GM18499 (cell line): ENCODE data around the gene EFCAB6.

ENCODE experiments used
- ATAC-seq: cut with Tn5 transposase; IDR thresholded peaks from one replicate; pipeline ENCODE4 v1.9.1; 2021; ENCODE audit warnings: moderate number of reproducible peaks; ENCODE audit not compliant: insufficient read depth, unreplicated experiment

Gene EFCAB6

DNA sequence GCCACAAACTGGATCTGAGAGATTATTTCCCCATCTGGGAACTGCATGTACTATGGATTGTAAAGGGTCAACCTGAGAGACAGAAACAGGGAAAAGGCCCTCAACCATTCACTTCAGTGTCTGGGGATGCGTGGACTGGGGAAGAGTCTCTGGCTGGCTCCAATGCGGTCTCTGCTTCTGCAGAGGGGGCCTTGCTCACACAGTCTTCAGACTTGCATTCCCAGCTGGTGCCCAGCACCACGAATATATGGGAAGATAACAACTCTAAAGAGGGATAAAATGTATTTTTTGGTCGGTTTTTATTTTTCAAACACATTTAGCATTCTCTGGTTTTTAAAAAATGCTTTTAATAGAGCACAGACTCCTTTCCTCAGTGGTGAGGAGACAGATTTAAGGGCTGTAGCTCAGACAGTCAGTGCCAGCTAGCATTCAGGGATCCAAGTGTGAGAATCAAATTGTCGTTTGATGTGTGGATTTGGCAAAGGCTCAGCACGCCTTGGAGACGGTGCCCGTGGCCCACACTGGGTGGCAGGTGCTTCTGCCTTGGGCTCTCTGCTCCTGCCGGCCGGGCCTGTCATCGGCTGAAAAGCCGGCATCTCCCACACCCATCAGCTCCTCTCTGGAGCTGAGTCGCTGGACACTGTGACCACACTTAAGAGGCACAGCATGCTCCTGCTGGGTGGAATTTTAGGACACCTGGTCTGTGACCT, 8.0 kb upstream of the EFCAB6 start:
- no peak for ATAC-seq

DNA sequence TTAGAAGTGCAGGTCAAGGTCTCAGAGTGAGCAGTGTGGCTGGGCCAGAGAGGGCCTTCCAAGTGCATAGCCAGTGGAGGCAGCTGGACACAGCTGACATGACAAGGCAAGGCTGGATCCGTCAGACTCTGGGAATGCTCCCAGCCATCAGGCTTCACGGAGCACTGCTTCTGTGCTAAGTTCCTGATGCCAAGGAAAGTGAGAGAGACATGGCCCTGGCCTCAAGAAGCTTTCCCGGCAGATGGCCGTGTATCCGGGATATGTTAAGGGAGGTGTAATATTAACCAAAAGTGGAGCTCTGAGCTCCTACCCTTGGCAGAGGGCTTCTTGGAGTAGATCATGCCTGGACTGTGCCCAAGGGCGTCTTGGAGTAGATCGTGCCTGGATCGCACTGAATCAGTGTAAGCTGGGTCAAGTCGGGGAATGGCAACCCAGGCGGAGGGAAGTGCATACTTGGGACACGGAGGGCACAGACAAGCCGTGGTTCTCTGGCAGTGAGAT, 7.4 kb upstream of the EFCAB6 start:
- ATAC-seq: no peak

DNA sequence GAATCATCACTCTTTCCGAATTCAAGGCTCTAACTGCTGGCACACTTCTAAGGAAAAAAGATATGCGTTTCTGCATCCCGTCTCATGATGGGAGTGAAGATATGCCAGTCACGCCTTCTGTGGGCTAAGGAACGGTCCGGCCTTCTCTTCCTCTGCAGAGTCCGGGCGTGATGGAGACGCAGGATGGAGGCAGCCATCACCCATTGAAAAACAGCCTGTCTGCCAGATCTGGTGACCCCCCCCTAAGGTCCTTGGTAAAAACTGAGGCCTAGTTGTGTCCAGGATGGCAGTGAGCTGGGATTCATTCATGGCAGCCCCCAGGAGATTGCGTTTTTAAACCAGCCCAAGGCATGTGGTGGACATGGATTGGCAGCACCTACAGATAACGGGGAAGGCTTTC, 6.9 kb upstream of the EFCAB6 start:
- no peak for ATAC-seq

DNA sequence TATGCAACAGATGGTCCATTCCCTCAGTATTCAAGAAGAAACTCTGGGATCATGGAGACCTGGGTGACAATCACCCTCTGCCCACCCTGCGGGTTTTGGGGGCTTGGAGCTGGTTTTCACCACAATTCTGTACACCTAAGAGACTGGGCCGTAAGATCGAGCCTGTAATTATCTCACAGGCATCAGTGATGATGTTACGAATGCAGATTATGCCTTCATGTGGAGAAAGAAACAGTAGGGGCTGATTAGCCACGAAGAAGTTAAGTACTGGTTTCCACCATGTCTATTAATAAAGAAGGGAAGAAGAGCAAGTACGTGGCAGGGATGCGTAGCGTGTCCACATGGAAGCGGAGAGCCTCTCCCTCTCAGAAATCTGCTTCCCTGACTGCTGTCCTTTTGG, 5.3 kb upstream of the EFCAB6 start:
- no peak for ATAC-seq

DNA sequence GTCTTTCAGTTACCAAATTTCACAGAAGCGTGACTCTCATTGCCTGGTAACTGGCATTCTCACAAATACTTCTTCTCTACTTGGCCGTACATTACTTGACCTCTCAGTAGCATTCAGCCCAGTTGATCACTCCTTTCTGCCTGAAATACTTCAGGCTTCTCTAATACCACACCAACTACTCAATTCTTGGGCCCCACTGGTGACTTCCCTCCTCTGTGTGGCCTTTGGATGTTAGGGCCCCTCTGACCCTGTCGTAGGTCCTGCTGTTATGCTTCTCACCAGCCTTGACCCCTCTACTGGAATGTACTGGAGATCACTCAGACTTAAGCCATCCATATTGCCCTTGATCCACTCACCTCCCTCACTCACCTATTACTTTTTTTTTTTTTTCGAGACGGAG, 2.2 kb upstream of the EFCAB6 start:
- ATAC-seq: no peak

DNA sequence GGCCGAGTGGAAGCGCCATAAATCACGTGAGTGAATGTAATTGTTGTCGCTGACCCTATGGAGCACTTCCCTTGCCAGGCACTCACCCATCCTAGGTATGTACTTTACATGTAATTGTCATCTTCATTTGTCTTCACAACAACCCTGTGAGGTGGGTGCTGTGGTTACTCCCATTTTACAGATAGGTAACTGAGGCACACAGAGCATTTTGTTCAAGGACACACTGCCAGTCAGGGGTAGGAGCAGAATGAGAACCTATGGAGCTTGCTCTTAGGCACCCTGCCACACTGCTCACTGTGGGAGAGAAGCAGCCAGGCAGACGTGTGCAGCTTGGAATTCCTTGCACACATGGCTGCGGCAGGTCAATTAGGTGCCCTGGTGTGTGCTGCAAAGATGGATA, 785 bp upstream of the EFCAB6 start:
- no peak for ATAC-seq

DNA sequence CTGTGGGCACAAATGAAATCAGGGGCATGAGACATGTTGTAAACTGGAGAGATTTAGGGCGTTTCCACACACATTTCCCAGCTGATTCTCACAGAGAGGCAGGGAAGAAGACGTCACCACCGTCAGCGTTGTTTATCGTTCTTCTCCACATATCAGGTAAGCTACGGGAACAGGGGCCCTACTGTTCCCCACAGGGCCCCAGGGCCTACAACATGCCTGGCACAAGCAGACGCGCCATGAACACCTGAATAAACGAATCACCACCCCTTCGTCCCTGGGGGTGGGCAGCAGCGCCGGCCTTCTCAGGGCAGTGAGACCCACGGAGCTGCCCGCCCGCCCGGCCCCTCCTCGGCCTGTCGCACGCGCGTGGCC, 342 bp downstream of the EFCAB6 start:
- no peak for ATAC-seq

DNA sequence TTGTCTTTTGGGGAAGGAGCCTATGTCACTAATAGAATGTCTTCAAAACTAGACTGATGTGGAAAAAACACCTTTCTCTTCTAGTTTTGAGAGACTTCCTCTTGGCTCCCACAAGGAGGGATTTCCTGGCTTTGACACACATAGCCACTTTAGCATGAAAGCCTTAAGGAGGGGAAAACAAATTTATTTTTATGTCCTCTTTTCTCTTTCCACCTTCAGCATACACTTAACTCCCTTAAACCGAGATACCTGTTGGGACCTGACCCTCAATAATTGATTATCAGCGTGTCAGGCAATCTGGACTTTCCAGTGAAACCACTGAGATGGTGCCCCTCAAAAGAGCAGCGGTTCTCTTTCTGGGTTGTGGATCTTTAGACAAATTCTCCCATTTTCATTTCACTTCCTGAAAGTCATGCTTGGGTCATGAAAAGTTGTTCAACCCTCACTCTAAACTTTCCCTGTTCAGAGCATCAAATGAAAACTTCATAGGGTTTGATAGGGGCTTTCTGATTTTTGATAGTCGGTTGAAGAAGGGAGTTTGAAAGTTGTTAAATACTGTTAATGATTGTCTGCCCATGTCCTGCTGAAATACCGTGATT, 9.1 kb downstream of the EFCAB6 start:
- no peak for ATAC-seq

DNA sequence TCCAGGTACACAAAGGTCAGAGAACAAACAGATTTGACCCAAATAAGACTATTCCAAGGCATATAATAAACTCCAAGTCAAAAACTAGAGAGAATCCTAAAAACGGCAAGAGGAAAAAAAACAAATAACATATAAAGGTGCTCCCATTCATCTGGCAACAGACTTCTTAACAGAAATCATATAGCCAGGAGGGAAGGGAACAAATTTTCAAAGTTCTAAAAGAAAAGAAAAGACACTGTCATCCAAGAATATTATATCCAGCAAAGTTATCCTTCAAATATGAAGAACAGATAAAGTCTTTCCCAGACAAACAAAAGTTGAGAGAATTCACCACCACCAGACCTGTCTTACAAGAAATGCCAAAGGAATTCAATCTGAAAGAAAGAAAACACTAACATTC, 11.1 kb downstream of the EFCAB6 start:
- no peak for ATAC-seq

DNA sequence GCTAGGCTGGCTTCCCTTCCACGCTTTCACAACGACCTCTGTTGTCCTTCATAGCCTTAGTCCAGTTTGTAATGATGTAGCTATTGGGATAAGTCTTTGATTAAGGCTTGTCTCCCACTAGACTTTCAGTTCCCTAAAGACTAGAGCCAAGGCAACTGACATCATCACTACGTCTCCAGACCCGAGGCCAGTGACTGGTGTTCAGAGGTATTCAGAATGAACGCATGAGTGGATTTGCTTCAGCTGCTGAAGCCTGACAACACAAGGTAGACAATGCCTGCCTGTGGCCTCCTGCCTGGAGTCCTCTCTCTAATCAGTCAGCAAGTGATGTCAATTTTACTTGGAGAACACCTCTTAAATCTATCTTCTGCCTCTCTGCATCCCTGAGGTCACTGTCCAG, 13.6 kb downstream of the EFCAB6 start:
- no peak for ATAC-seq

DNA sequence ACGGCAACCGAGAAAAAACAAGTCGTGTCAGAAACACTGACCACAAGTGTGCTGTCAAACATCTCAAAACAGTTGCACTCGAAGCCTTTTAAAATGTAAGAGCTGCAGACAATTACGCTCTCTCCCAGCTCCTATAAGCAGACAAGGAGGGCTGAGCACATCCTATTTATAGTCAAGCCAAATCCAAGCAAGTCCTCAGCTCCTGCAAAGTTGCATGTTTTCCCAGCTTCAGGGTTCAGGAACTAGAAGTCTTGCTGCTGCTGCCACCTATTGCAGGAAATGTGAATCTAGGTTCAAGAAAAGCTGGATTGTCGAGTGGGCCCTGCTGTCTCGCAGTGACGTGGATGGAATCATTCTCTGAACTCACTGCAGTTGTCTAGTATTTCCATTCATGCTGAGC, 15.5 kb downstream of the EFCAB6 start:
- ATAC-seq: no peak

DNA sequence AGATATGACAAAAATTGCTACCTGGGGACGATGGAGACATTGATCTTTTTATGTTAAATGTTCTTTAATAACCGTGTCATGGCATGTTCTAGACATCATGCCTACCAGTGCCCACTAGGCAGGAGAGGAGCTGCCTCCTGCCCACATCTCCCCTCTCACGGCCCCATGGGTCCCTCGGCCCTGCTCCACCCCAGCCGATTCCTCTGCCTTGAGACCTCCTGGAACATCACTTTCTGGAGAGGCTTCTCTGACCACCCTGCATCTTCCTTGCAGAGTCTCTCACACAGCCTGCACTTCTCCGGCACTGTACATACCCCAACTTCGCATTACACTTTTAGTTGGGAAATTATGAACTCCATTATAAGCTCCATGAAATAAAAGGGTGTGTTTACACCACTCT, 16.8 kb downstream of the EFCAB6 start:
- ATAC-seq: no peak

DNA sequence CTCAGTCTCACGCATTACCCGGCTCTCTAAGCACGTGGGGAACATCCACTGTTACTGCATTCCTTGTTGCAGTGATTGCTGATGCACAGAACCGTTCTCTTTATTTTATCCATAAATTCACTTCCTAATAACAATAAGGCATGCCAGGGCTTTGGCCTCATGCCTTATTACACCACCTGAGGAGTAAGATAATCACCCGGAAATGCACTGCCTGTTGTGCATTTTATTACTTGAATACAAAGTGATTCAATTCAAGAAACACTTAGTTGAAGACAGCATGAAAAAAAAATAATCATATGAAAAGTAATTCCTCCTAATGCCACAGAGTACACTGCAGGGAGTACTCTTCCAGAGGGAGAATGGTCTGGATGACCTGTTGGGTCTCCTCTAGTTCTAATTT, 19.2 kb downstream of the EFCAB6 start:
- no peak for ATAC-seq

DNA sequence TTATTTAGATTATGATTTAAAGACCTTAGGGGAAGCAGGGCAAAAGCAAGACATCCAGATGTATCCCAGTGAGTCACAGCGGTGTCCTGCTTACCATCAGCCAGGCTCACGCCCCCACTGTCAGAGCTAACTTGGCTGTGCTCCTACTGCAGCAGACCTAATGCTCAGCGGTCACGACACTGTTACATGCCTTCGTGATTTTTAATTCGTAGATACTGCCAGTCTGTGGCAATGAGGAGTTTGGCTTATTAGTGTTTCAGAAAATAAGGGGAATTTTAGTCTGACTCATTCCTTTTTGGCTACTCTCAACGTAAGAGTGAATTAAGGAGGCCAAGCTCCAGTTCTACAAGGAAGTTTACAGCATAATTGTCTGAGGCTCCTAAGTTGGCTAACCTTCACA, 22.7 kb downstream of the EFCAB6 start:
- ATAC-seq: no peak

DNA sequence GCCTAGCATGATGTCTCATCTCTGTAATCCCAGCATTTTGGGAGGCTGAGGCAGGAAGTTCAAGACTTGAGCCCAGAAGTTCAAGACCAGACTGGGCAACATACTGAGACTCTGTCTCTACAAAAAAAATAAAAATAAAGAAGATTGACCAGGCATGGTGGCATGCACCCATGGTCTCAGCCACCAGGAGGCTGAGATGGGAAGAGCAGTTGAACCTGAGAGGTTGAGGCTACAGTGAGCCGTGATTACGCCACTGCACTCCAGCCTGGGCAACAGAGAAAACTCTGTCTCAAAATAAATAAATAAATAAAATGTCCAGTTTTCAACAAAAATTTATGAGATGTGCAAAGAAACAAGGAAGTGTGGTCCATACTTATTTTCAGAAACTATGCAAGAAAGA, 28.3 kb downstream of the EFCAB6 start:
- no peak for ATAC-seq

DNA sequence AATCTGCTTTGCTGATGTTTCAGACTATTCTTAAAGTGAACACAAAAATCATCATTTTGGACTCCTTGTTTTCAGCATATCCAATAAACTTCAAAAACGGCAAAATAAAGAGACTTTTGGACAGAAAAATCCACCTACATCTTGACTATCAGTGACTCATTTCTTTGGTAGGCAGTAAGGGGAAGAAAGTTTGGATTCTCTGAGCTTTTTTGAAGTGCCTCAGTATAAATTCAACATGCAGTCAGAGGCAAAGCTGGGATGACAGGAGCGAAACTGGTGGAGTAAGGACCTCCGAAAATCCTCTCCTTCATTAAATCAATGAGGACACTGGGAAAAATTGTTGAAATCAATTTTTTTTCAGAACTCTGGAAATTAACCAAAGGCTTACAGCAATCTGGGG, 29.7 kb downstream of the EFCAB6 start:
- no peak for ATAC-seq

DNA sequence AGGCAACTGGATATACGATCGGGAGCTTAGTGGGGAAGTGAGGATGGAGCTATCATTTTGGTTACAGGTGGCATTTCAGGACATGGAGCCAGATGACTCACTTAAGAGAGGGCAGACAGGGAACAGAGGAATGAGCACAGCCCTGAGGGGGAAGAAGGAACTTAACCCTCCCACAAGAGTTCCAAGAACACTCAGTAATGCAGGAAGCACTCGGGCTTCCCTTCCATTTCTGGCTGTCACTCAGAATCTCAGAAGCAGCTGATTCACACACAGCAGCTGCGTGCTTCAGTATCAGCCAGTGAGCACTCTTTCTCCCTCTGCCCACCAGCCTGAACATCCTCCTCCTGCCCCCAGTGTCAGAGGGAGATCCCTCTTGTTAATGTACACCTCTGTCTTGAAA, 34.8 kb downstream of the EFCAB6 start:
- ATAC-seq: no peak

DNA sequence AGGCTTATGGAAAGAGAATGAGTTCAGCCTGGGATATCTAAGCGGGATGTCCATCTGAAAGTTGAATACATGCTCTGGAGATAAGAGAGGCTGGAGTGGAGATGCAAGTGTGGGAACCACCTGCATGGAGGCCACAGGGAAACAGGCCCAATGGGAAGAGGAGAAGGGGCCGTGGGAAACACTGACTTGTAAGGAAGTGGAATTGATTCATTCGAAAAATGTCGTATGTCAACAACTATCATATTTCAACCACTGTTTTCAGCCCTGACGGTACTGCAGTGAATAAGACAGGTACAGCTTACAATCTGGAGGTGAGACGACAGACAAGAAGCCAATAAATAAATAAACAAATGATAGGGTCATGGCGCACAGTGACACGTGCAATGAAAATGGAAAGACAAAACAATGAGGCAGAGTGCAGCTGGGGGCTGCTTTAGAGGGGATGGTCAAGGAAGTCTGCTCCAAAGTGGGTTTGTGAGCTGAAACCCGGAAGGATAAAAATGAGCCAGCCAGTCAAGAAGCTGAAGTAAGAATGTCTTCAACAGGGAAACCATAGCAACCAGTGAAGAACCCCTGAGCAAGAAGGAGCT, 35.9 kb downstream of the EFCAB6 start:
- ATAC-seq: no peak

DNA sequence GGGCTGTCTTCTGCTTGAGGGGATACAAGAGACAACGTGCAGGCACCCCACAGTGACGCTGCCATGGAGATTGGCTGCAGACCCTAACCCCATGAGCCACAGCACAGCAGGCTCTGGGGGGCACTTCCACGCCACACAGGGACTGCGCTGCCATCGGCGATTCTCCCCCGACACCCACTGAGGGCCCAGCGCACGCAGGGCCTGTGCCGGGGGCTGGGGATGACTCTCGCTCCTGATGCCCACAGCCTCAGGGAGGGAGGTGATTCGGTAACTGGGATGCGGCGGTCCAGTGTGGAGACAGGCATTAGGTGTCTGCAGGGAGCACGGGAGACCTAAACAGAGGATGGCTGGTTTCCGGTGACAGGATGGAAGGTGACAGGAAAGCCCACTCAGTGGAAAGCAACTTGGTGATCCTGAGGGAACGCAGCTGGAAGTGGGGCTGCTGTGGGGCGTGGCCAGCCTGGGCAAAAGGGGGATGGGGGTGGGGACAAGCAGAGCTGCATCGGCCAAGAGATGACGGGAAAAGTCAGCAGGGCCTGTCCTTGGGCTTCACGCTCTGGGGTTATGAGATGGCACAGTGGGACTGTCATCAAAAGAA, 37.7 kb downstream of the EFCAB6 start:
- no peak for ATAC-seq

DNA sequence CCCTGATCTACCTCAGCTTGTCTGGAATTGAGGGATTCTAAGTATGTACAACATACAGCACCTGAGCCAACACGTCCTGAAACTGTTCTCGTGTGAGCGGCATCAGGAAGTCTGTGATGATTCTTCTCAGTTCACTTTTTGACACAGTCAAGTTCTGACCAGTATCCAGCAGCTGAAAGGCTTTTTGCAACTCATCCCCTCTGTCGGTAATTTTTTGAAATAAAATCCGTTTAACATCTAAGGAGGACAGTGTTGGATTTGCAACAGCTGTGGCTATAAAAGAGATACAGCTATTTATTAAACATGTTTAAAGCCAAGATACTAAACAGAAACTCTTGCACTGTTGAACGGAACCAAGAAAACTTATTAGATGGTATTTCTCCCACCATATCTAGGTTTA, 39.3 kb downstream of the EFCAB6 start:
- no peak for ATAC-seq

DNA sequence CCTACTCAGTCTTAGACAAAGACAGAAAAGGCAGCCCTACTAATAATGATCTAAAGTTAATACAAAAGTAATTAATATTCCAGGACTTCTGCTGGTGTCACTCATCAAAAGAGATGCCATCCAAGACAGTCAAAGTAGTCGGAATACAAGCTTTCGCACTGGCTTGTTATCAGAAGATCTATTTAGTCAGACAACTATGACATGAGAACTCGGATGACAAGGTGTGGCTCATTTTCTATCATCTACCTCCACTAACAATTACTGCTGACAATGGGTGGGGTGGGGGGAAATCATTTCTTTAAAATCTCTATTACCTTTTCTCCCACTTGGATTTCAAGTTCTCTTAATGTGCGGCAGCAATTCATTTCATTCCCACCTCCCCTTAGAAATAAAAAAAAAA, 56.7 kb downstream of the EFCAB6 start:
- no peak for ATAC-seq

DNA sequence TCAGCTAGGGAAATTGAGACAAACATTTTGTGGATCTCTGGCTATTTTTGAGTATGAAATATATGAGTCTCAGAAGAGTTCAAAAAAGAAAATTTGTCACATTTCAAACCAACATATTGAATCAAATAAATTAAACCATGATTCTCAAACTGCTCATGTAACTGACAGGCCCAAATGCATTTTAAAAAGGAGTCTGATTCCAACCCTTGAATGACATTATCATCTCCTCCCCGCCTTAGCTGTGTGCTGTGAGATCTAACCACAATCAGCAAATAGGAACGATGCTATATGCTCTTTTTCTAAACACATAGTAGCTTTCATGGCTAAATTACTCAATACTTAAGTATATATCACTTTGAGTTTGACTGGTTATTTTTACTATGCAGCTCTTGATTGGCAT, 57.1 kb downstream of the EFCAB6 start:
- no peak for ATAC-seq
